ENCODE measurements around the gene ERC2.

DNA sequence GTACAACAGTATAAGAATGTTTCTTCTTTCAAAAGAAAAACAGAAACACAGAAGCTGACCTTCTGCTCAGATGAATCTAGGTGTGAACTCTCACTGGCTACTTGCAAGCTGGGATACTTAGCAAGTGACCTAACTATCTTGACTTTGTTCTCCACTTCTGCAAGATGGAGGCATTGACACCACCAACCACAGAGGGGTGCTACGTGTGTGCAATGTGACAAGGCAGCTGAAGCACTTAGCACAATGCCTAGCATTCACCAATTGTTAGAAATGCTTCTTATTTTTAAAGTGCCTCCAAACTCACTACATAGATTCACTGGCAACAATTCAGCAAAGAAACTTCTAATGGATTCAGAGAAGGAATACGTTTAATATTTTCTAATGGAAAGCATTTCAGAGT lies 649.8 kb downstream of the ERC2 start:
- TF ChIP-seq POLR2AphosphoS5 (IDR thresholded peaks at IDR 0.05; ENCODE audit: low read depth, low read length), result no peak
- TF ChIP-seq POLR2A (IDR thresholded peaks at IDR 0.05; ENCODE audit: low read depth, low read length), result no peak
- TF ChIP-seq TAF1 (IDR thresholded peaks at IDR 0.05; ENCODE audit: borderline replicate concordance, low read depth, low read length), result no peak

Measured in GM12892 (cell line).